ENCODE data around the gene SFXN5. TPM values are rescaled to one million over a fixed set of nuclear protein-coding genes. Genes with fewer than 3 reads are reported as not detected.

The SFXN5 gene
- total and polyA plus RNA-seq, 2 of the 8 experiments (the other 6 are each of a cell fraction or from before 2014, with no cell fraction given), result 29.3 to 33.1 TPM

DNA sequence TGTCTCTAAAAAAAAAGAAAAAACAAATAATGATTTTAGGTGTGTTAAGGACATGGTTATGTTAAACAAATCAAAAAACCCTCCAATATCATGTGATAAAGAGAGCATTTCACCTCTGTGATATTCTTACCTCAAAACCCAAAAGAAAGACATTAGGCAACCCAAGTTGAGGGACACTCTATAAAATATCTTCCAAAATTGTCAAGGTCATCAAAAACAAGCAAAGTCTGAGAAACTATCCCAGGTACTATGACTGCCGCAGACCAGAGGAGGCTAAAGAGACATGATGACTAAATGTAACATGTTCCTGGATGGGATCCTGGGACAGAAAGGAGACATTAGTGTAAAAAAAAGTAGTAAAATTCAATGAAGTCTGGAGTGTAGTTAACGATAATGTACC lies 4.5 kb downstream of the SFXN5 start:
- ChIA-PET CTCF (ENCODE audit: partially characterized antibody) (no interaction called here), POLR2A (ENCODE audit: partially characterized antibody) (interaction anchor here (0.6 kb wide), 1 partner anchor 13 kb away, joined by 3 read pairs; no protein-coding TSS in a partner anchor)
- Histone ChIP-seq H3K18ac (ENCODE audit: extremely low read depth, low read length) (no peak overlapping the region), H3K79me2 (ENCODE audit: control insufficient read depth in 1 of 2, insufficient read depth in 2 of 2, low read length in 2 of 2) (peaks cover 4 to 63% of the 10 kb centered on the region in 2 experiments; a peak in 3 of 4 replicates), H3K23ac (ENCODE audit: insufficient read length) (no peak overlapping the region), H4K20me1 (replicated peaks in 1 of 2; ENCODE audit: control insufficient read depth in 1 of 2, insufficient read depth in 2 of 2, low read length in 2 of 2) (peaks cover 3 to 16% of the 10 kb centered on the region in 2 experiments), H2AFZ (ENCODE audit: low read length) (no peak overlapping the region), H3K4me1 (replicated peaks in 1 of 4; ENCODE audit: control insufficient read depth in 3 of 4, insufficient read depth in 4 of 4, low read length in 3 of 4) (peaks cover 13 to 25% (median 15%) of the 10 kb centered on the region in 4 experiments), H3K23me2 (ENCODE audit: low read depth, low read length) (peaks cover 11% of the 10 kb centered on the region; the same call in 1 of the 2 replicates), H2BK12ac (ENCODE audit: low read depth, low read length) (no peak overlapping the region), H3K4me2 (ENCODE audit: insufficient read depth in 1 of 2, low read depth in 2 of 2, low read length in 2 of 2) (no peak overlapping the region), H3K4ac (replicated peaks; ENCODE audit: insufficient read length, low read depth, low read length) (no peak overlapping the region), H3K9me3 (ENCODE audit: insufficient read depth in 2 of 2, low read depth in 1 of 2, low read length in 1 of 2) (no peaks in the 10 kb centered on the region), H4K91ac (replicated peaks; ENCODE audit: insufficient read length, low read length) (no peak overlapping the region), H2BK15ac (ENCODE audit: low read length) (no peak overlapping the region), H3K4me3 (ENCODE audit: extremely low read depth in 1 of 4, insufficient read depth in 2 of 4, low read depth in 3 of 4, low read length in 4 of 4) (no peak overlapping the region), H4K8ac (ENCODE audit: extremely low read depth, insufficient read depth, low read length) (no peak overlapping the region), H2BK120ac (replicated peaks; ENCODE audit: low read depth, low read length) (no peak overlapping the region), H2BK5ac (ENCODE audit: low read depth, low read length) (no peak overlapping the region), H2BK20ac (ENCODE audit: low read length) (no peak overlapping the region), H3K79me1 (ENCODE audit: low read depth, low read length) (peaks cover 20% of the 10 kb centered on the region; the same call in 1 of the 2 replicates), H3K36me3 (ENCODE audit: control insufficient read depth in 2 of 4, insufficient read depth in 4 of 4, low read length in 3 of 4) (no peaks in the 10 kb centered on the region), H3K14ac (ENCODE audit: insufficient read length) (no peak overlapping the region), H3K27ac (ENCODE audit: low read depth, low read length) (no peak overlapping the region), H3K27me3 (replicated peaks in 1 of 4; ENCODE audit: control insufficient read depth in 3 of 4, extremely low read depth in 1 of 4, insufficient read depth in 3 of 4, low read length in 3 of 4) (peaks cover 0 to under 1% (median 0%) of the 10 kb centered on the region in 4 experiments; a peak in 2 of 7 replicates), H4K5ac (ENCODE audit: insufficient read length, low read depth, low read length) (no peak overlapping the region), H2AK5ac (ENCODE audit: low read depth, low read length) (no peak overlapping the region), H3K56ac (replicated peaks; ENCODE audit: insufficient read length, low read depth, low read length) (no peak overlapping the region), H3K9ac (replicated peaks in 1 of 4; ENCODE audit: extremely low read depth in 1 of 4, low read depth in 3 of 4, low read length in 3 of 4) (no peak overlapping the region)
- FAIRE-seq (no peak), DNase-seq (ENCODE audit: low read depth in 1 of 2, low spot score in 2 of 2) (no peak)
- 73% methylated on average over 2 of the region's 2 CpGs; no CpG with 5 or more reads in 1 of the 2 experiments for WGBS, 2 experiments (ENCODE audit: extremely low coverage in 1 of 2, insufficient coverage in 1 of 2, insufficient read length in 1 of 2, insufficient replicate concordance in 2 of 2, low coverage in 1 of 2, low lambda C conversion rate in 2 of 2, missing lambda C conversion rate in 1 of 2)
- TF ChIP-seq RNF2 (IDR thresholded peaks at IDR 0.05; ENCODE audit: borderline replicate concordance, low read depth, low read length, missing control alignments, poor library complexity, severe bottlenecking) (no peak), NRF1 (IDR thresholded peaks at IDR 0.05; ENCODE audit: low read depth, low read length) (no peak), BRCA1 (IDR thresholded peaks at IDR 0.05; ENCODE audit: low read depth, low read length) (no peak), POU5F1 (IDR thresholded peaks at IDR 0.05; ENCODE audit: low read depth, low read length) (no peak), PHF8 (conservative IDR thresholded peaks at IDR 0.05; ENCODE audit: low read depth, low read length) (no peak)
